ENCODE data around the gene PLEKHA7.

- TF ChIP-seq CTCF (IDR thresholded peaks at IDR 0.05) = no peak
- no peak for TF ChIP-seq POLR2A (IDR thresholded peaks at IDR 0.05)
Observed at GRCh38 chr11:16969010-16969999, 44.9 kb downstream of the PLEKHA7 start.

All from right lobe of liver (tissue), 4 donors.